HG03095 (cell line): ENCODE measurements around the gene ABLIM2.
"Not testable (repeated sequence)": the region's sequence is repeated elsewhere in the genome, so short reads cannot be mapped to it uniquely, and the experiment has no call there.

Source experiments
- ATAC-seq: cut with Tn5 transposase; IDR thresholded peaks from one replicate; pipeline ENCODE4 v1.9.1; 2021; ENCODE audit warnings: moderate library complexity; ENCODE audit not compliant: unreplicated experiment

Gene ABLIM2

DNA sequence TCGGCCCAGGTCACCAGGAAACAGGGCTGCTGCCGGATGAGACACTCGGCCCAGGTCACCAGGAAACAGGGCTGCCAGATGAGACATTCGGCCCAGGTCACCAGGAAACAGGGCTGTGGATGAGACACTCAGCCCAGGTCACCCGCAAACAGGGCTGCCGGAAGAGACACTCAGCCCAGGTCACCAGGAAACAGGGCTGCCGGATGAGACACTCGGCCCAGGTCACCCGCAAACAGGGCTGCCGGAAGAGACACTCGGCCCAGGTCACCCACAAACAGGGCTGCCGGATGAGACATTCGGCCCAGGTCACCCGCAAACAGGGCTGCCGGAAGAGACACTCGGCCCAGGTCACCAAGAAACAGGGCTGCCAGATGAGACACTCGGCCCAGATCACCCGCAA lies 240.4 kb downstream of the ABLIM2 start:
- ATAC-seq = not testable (repeated sequence)

DNA sequence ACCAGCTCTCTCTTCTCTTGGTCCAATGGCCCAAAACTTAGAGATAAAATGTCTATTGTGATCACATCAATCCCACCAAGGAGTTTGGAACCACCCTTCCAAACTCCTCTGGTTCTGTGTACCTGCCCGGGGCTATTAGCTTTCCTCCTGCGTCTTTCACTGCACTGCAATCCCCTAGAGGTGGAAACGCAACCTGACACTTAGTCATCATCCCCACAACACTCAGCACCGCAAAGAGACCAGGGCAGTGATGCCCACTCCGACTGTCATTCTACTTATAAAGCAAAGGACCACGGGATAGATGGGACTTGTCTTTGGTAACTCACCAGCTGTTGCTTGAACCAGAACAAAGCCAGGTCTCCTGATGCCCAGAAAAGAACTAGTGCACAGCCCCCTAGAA lies 240.9 kb downstream of the ABLIM2 start:
- no peak for ATAC-seq

DNA sequence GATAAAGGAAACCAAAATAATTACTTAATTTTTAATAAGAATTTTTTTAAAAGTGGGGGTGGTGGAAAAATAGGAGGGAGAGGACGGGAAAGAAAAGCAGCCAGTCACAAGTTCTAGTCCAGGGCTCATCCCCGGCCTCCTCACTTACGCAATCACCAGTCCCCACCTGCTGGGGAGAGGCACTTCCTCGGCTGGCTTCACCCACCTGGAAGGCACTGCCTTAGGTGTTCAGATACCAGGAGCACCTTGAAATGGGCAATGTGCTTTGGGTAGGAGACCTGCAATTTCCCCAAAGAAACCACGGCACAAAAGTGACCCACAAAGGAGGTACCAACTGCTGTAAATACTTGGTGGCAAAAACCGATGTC lies 242.8 kb downstream of the ABLIM2 start:
- no peak for ATAC-seq
